MCF 10A (cell line): Measurements from ENCODE around the gene PARD3B. TPM values are rescaled to one million over a fixed set of nuclear protein-coding genes. Genes with fewer than 3 reads are reported as not detected.

Source experiments
- BruUV-seq: library from RNA; stranded (reverse); fragments of 400-500 nt; replicated peaks from 2 replicates; lab custom pipeline; 2021; lab: Mats Ljungman, UMichigan
- CTCF ChIA-PET: fragments of 300-600 bp; sonication (Branson Sonifier 250); formaldehyde crosslinking; extraction: SDS; loops from one replicate; lab custom pipeline; 2021; ENCODE audit warnings: antibody characterized with exemption, inconsistent platforms; lab: Yijun Ruan, JAX
- POLR2A ChIA-PET: fragments of 300-600, 350-650 bp; sonication (Branson Sonifier 250); formaldehyde crosslinking; extraction: SDS; loops from one replicate; lab custom pipeline; 2020; ENCODE audit warnings: antibody characterized with exemption, inconsistent platforms; lab: Yijun Ruan, JAX
- DNase-seq: peaks from one replicate; pipeline ENCODE4 v3.0.0-alpha.2; 2018; ENCODE audit not compliant: unreplicated experiment
- H3K27ac Mint-ChIP-seq: one replicate; pipeline ENCODE4 v1.8.0; 2022; ENCODE audit warnings: mild to moderate bottlenecking, low read depth, mixed read lengths; ENCODE audit not compliant: unreplicated experiment
- H3K27me3 Mint-ChIP-seq: one replicate; pipeline ENCODE4 v1.8.0; 2022; ENCODE audit warnings: mixed read lengths; ENCODE audit not compliant: insufficient read depth, unreplicated experiment
- H3K36me3 Mint-ChIP-seq: one replicate; pipeline ENCODE4 v1.8.0; 2022; ENCODE audit warnings: mild to moderate bottlenecking, moderate library complexity, mixed read lengths; ENCODE audit not compliant: insufficient read depth, unreplicated experiment
- H3K4me1 Mint-ChIP-seq: one replicate; pipeline ENCODE4 v1.8.0; 2022; ENCODE audit warnings: mixed read lengths; ENCODE audit not compliant: insufficient read depth, unreplicated experiment
- H3K4me3 Mint-ChIP-seq: one replicate; pipeline ENCODE4 v1.8.0; 2022; ENCODE audit warnings: mild to moderate bottlenecking, moderate library complexity, mixed read lengths; ENCODE audit not compliant: unreplicated experiment
- H3K9me3 Mint-ChIP-seq: one replicate; pipeline ENCODE4 v1.8.0; 2022; ENCODE audit warnings: mixed read lengths; ENCODE audit not compliant: unreplicated experiment
- intact Hi-C: fragments of 100-400 bp; cut with micrococcal nuclease; formaldehyde crosslinking; loops from 2 replicates; pipeline ENCODE4 v1.14.1; 2022
- total RNA-seq: library from RNA; stranded (reverse); gene quantifications from 2 replicates; pipeline ENCODE4 v1.2.3, GENCODE V29; 2022
- TF ChIP-seq, protein P1 (sequence below): fragments of 200-600 bp; IDR thresholded peaks from one replicate; pipeline ENCODE4 v1.8.0; 2022; ENCODE audit warnings: antibody characterized with exemption, mild to moderate bottlenecking; ENCODE audit not compliant: unreplicated experiment

Gene PARD3B
- total RNA-seq, 1 experiment from 2014 or later = 11.6 TPM

DNA sequence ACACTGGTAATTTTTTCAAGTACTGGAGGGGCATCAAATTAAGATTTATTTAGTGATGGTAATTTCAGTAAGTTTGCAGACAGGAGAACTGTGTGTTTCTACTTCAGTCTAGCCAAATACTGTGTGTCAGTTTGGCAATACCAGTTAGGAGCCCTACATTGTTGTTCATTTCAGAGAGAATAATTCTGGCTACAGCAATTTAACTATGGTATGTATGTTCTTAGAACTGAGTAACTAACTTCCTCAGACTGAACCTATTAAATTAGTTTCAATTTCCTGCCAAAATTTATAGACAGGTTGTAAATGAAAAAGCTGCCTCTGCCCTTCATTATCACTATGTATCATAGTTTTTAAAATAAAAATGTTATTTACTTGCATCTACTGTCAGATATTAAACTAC, 332.4 kb downstream of the PARD3B start:
- BruUV-seq = no TSS peak
- intact Hi-C loops = no loop called here

DNA sequence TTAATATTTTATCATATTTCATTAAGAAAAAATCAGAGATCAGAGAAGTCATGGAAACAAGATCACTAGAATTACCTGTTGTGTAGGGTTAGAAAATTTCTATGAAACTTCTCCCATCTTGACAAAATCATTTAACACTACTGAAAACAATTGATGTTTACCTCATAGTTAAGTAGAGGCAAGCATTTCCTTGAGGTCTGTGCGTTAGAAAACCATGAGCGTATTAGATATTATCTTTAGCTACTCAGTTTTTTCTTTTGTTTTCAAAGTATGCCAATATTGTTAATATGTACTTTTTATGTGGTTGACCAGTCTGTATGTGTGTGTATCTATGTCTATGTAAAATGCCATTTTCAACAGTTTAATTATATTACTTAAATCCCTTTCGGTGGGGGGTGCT, 335.7 kb downstream of the PARD3B start:
- no peak for DNase-seq
- intact Hi-C loops = no loop called here
- no TSS peak for BruUV-seq
- H3K36me3 Mint-ChIP-seq = peaks cover 6% of the 10 kb centered on the region
- TF ChIP-seq, protein P1, sequence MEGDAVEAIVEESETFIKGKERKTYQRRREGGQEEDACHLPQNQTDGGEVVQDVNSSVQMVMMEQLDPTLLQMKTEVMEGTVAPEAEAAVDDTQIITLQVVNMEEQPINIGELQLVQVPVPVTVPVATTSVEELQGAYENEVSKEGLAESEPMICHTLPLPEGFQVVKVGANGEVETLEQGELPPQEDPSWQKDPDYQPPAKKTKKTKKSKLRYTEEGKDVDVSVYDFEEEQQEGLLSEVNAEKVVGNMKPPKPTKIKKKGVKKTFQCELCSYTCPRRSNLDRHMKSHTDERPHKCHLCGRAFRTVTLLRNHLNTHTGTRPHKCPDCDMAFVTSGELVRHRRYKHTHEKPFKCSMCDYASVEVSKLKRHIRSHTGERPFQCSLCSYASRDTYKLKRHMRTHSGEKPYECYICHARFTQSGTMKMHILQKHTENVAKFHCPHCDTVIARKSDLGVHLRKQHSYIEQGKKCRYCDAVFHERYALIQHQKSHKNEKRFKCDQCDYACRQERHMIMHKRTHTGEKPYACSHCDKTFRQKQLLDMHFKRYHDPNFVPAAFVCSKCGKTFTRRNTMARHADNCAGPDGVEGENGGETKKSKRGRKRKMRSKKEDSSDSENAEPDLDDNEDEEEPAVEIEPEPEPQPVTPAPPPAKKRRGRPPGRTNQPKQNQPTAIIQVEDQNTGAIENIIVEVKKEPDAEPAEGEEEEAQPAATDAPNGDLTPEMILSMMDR = no peak
- H3K4me1 Mint-ChIP-seq = no peaks in the 10 kb centered on the region
- no peak overlapping the region for H3K27ac Mint-ChIP-seq
- ChIA-PET POLR2A (interaction anchor here (0.6 to 0.9 kb wide), 2 partner anchors 12 to 221 kb away, joined by 3 read pairs; no protein-coding TSS in a partner anchor), CTCF (interaction anchor here (0.6 to 1.3 kb wide), 8 partner anchors 9 to 1043 kb away, joined by 3 to 6 read pairs (median 3); no protein-coding TSS in a partner anchor)
- H3K9me3 Mint-ChIP-seq = no peaks in the 10 kb centered on the region
- H3K4me3 Mint-ChIP-seq = no peak overlapping the region
- H3K27me3 Mint-ChIP-seq = no peaks in the 10 kb centered on the region

More for the DNA sequence above, 332.4 kb downstream of the PARD3B start:
- Mint-ChIP-seq H3K4me1 (no peaks in the 10 kb centered on the region), H3K36me3 (peaks cover 6% of the 10 kb centered on the region), H3K27me3 (no peaks in the 10 kb centered on the region), H3K4me3 (no peak overlapping the region), H3K27ac (no peak overlapping the region), H3K9me3 (no peaks in the 10 kb centered on the region)
- CTCF ChIA-PET = no interaction called here
- TF ChIP-seq, protein P1 = no peak
- POLR2A ChIA-PET = no interaction called here
- DNase-seq = no peak

DNA sequence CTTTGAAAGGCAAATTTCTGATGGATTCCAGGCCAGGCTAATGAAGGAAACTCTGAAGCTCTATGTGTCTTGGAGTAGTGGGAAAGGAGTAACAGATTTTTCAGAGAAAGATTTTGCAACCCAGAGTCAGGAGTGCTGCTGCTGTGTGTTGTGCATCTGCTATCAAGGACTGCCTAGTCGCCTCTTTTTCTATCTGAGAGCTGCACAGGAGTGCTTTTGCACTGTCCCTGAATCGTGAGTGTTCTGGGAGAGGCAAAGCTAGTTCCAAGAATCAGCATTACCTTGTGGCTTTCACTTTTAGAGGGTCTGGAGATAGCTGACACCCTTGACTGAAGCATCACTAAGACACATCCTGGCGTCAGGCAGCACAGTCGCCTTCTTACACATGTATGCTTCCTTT, 336.4 kb downstream of the PARD3B start:
- Mint-ChIP-seq H3K4me1 (no peaks in the 10 kb centered on the region), H3K36me3 (peaks cover 6% of the 10 kb centered on the region), H3K9me3 (no peaks in the 10 kb centered on the region), H3K4me3 (no peak overlapping the region), H3K27me3 (no peaks in the 10 kb centered on the region), H3K27ac (no peak overlapping the region)
- BruUV-seq = no TSS peak
- CTCF ChIA-PET = interaction anchor here (0.6 to 1.3 kb wide), 5 partner anchors 10 to 1042 kb away, joined by 3 to 6 read pairs (median 3); no protein-coding TSS in a partner anchor
- intact Hi-C loops = no loop called here
- TF ChIP-seq, protein P1 = no peak
- no peak for DNase-seq
- POLR2A ChIA-PET = interaction anchor here (0.6 kb wide), 1 partner anchor 220 kb away, joined by 3 read pairs; no protein-coding TSS in a partner anchor

DNA sequence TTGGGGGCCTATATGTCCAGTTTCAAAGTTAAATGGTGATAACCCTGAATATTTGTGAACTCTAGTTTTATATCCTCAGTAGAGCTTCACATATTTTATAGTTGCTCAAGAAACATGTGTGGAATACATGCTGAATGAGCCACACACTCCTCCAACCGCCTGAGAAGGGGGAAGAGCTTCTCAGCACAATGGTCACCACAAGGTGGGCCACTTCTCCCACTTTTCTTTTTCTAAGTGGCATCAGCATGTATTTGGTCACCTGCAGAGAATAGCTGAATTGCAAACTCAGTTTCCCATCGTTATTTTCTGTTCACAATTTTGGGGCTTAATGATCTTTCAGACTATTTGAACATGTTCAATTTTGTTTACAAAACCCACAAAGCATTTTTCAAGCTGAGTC, 340.5 kb downstream of the PARD3B start:
- Mint-ChIP-seq H3K27ac (no peak overlapping the region), H3K27me3 (no peaks in the 10 kb centered on the region), H3K4me3 (no peak overlapping the region), H3K36me3 (no peaks in the 10 kb centered on the region), H3K9me3 (peaks cover 5% of the 10 kb centered on the region), H3K4me1 (peaks cover 7% of the 10 kb centered on the region)
- no peak for DNase-seq
- ChIA-PET CTCF (no interaction called here), POLR2A (interaction anchor here (0.6 kb wide), 1 partner anchor 42 kb away, joined by 3 read pairs; no protein-coding TSS in a partner anchor)
- BruUV-seq = no TSS peak
- intact Hi-C loops = no loop called here
- TF ChIP-seq, protein P1 = no peak
